GM12874 (cell line): ENCODE results near the gene DNAI4.

Experiments
- TF ChIP-seq, protein P1 (sequence below): IDR thresholded peaks from 2 replicates; pipeline ENCODE4 v1.5.1; 2011; ENCODE audit warnings: low read depth, mild to moderate bottlenecking, control low read depth, low read length, moderate library complexity; ENCODE audit not compliant: insufficient read depth

Gene DNAI4

DNA sequence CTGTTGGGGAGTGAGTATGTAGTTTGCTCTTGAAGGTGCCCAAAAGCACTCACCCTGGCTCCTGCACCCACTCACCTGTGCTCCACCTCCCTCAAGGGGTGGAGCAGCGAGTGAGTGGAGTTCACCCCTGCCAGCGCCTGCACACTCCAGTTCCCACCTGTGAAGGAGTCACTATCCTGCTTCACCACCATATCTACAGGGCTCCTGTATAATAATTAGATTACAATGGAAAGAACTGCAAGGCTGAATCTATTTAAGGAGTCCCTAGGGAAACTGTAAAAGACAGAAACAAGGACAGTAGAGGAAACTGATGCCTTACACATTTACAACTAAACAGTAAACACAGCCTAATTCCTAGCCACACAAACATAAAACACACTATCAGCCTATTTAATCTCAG is 4.1 kb downstream of the DNAI4 start:
- TF ChIP-seq, protein P1, sequence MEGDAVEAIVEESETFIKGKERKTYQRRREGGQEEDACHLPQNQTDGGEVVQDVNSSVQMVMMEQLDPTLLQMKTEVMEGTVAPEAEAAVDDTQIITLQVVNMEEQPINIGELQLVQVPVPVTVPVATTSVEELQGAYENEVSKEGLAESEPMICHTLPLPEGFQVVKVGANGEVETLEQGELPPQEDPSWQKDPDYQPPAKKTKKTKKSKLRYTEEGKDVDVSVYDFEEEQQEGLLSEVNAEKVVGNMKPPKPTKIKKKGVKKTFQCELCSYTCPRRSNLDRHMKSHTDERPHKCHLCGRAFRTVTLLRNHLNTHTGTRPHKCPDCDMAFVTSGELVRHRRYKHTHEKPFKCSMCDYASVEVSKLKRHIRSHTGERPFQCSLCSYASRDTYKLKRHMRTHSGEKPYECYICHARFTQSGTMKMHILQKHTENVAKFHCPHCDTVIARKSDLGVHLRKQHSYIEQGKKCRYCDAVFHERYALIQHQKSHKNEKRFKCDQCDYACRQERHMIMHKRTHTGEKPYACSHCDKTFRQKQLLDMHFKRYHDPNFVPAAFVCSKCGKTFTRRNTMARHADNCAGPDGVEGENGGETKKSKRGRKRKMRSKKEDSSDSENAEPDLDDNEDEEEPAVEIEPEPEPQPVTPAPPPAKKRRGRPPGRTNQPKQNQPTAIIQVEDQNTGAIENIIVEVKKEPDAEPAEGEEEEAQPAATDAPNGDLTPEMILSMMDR = no peak

DNA sequence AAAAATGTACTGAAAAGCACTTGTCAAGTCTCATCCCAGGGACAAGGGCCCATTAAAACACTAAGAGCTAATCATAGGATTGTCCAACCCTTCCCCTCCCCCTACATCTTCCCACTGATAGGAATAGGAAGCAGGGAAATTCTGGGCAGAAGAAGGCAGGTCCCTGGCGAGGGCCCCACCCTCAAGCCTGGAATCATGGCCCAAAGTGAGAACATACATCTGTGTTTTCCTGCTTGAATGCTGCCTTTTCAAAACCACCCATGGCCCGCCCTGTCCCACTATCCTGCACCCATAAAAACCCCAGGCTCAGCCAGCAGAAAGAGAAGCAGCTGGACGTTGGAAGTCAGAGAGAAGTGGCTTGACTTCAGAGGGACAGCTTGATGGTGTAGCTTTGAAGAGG is 4.8 kb downstream of the DNAI4 start:
- TF ChIP-seq, protein P1 = no peak

DNA sequence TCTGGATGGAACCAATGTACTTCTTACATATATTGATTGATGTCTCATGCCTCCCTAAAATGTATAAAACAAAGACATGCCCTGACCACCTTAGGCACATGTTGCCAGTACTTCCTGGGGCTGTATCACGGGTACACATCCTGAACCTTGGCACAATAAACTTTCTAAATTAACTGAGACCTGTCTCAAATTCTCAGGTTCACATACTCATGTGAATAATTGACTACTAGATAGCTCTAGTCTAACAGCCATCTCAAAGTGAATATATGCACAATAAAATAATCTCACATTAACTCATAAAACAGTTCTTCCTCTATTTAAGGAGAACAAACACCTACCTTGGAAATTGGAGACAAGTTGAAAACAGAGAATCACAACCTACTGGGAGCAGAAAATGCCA is 5.6 kb downstream of the DNAI4 start:
- TF ChIP-seq, protein P1 = no peak

DNA sequence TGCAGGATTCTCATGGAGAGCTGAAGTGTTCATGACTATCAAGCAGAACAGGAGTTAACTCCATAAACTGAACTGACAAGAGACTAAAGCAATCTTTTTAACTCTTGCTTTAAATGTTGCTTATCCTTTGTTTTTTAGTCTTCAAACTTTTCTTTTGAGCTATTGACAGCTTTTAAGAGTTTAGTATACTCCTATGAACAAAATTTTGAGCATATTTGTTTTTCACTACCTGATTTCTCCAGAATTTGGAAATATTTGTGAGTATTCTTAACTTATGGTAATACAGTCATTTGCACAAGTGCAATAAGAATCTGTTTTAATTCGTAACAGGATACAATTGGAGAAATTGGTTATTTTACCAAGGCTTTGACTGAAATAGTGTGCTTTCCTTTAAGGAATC is 7.2 kb downstream of the DNAI4 start:
- TF ChIP-seq, protein P1 = no peak

DNA sequence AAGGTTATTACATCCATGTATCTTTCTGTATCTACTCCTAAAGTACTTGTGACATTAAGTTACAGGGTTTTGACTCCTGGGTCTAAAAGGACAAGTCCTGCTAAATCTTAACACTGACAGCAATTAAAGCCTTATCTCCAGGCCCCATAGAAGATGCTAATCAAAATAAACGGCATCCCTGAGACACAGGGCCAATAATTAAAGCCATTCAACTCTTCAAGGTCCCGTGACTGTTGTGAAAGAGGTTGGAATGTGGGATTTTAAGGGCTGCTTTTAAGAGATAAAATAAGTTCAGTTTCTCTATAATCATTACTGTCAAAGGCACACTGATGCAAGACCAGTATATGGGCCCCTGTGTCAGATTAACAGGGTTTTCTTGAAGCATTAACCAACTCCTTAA is 8.3 kb downstream of the DNAI4 start:
- TF ChIP-seq, protein P1 = no peak

DNA sequence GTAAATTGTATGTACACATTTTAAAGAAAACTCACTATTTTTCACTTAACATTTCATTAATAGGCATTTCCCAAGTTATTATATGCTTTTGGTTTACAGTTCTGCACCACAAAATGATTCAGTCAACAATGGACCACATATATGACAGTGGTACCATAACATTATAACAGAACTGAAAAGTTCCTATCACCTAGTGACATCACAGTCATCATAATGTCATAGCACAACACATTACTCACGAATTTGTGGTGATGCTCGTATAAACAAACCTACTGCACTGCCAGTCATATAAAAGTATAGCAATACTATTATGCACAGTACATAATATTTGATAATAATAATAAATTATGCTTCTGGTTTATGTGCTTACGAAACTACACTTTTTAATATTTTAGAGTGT is 30.9 kb downstream of the DNAI4 start:
- TF ChIP-seq, protein P1 = no peak

DNA sequence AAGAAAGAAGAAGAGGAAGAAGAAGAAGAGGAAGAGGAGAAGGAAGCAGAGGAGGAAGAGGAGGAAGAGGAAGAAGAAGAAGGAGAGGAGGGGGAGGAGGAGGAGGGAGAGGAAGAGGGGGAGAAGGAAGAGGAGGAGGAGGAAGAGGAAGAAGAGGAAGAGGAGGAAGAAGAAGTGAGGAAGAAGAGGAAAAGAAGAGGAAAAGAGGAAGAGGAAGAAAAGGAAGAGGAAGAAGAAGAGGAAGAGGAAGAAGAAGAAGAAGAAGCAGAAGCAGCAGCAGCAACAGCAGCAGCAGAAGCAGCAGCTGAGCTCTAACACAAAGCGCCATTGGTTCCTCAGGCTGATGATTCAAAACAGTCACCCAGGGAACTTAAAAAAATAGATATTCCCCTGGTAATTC is 34.0 kb downstream of the DNAI4 start:
- TF ChIP-seq, protein P1 = no peak

- TF ChIP-seq, protein P1 = no peak
Measured at GRCh38 chr1:66889030-66889429, 35.6 kb downstream of the DNAI4 start.
